Activated naive CD4-positive, alpha-beta T cell treated with anti-CD3 and anti-CD28 coated beads, Interleukin-2, amount 50 U/mL, for 24 hours (primary cell): ENCODE results near the gene PRR16.
"Not testable (repeated sequence)": the region's sequence is repeated elsewhere in the genome, so short reads cannot be mapped to it uniquely, and the experiment has no call there.

ENCODE experiments used
- H3K27ac Mint-ChIP-seq: one replicate; pipeline ENCODE4 v1.8.0; 2021; ENCODE audit warnings: mild to moderate bottlenecking, mixed read lengths
- H3K27me3 Mint-ChIP-seq: one replicate; pipeline ENCODE4 v1.8.0; 2021; ENCODE audit warnings: mixed read lengths
- H3K36me3 Mint-ChIP-seq: one replicate; pipeline ENCODE4 v1.8.0; 2021; ENCODE audit warnings: mixed read lengths
- H3K4me1 Mint-ChIP-seq: one replicate; pipeline ENCODE4 v1.8.0; 2021; ENCODE audit warnings: mixed read lengths
- H3K4me3 Mint-ChIP-seq: one replicate; pipeline ENCODE4 v1.8.0; 2021; ENCODE audit warnings: mild to moderate bottlenecking, mixed read lengths
- H3K9me3 Mint-ChIP-seq: one replicate; pipeline ENCODE4 v1.8.0; 2021; ENCODE audit warnings: mixed read lengths

Gene PRR16

GRCh38 chr5:120452471-120452870, 11.6 kb upstream of the PRR16 start:
- peaks cover under 1% of the 10 kb centered on the region for H3K4me1 Mint-ChIP-seq
- no peak overlapping the region for H3K27ac Mint-ChIP-seq
- no peaks in the 10 kb centered on the region for H3K27me3 Mint-ChIP-seq
- no peaks in the 10 kb centered on the region for H3K9me3 Mint-ChIP-seq
- H3K4me3 Mint-ChIP-seq: no peak overlapping the region
- H3K36me3 Mint-ChIP-seq: no peaks in the 10 kb centered on the region

GRCh38 chr5:120454094-120454798, 9.9 kb upstream of the PRR16 start:
- no peaks in the 10 kb centered on the region for H3K9me3 Mint-ChIP-seq

GRCh38 chr5:120456006-120456405, 8.1 kb upstream of the PRR16 start:
- H3K9me3 Mint-ChIP-seq: no peaks in the 10 kb centered on the region
- no peaks in the 10 kb centered on the region for H3K36me3 Mint-ChIP-seq
- H3K4me3 Mint-ChIP-seq: no peak overlapping the region
- H3K27ac Mint-ChIP-seq: no peak overlapping the region
- H3K27me3 Mint-ChIP-seq: no peaks in the 10 kb centered on the region
- peaks cover 7% of the 10 kb centered on the region for H3K4me1 Mint-ChIP-seq

More at GRCh38 chr5:120454094-120454798, 9.9 kb upstream of the PRR16 start:
- H3K4me1 Mint-ChIP-seq: peaks cover 7% of the 10 kb centered on the region
- no peaks in the 10 kb centered on the region for H3K27me3 Mint-ChIP-seq
- H3K36me3 Mint-ChIP-seq: no peaks in the 10 kb centered on the region
- no peak overlapping the region for H3K27ac Mint-ChIP-seq
- H3K4me3 Mint-ChIP-seq: no peak overlapping the region

- H3K27me3 Mint-ChIP-seq: peaks cover 7% of the 10 kb centered on the region
- peaks cover 7% of the 10 kb centered on the region for H3K4me1 Mint-ChIP-seq
- H3K27ac Mint-ChIP-seq: no peak overlapping the region
- H3K36me3 Mint-ChIP-seq: no peaks in the 10 kb centered on the region
- H3K4me3 Mint-ChIP-seq: peak overlapping the region; percentile 73
- no peaks in the 10 kb centered on the region for H3K9me3 Mint-ChIP-seq
These were observed 6.1 kb upstream of the PRR16 start for GRCh38 chr5:120457839-120458507.

- H3K36me3 Mint-ChIP-seq, H3K4me3 Mint-ChIP-seq, H3K9me3 Mint-ChIP-seq, H3K27ac Mint-ChIP-seq: not testable (repeated sequence)
- peaks cover 10% of the 10 kb centered on the region for H3K4me1 Mint-ChIP-seq
- H3K27me3 Mint-ChIP-seq: peaks cover 11% of the 10 kb centered on the region
These were observed 5.6 kb upstream of the PRR16 start for GRCh38 chr5:120458508-120458847.

- Mint-ChIP-seq H3K4me3 (no peak overlapping the region), H3K36me3 (no peaks in the 10 kb centered on the region), H3K27me3 (peaks cover 24% of the 10 kb centered on the region), H3K27ac (no peak overlapping the region), H3K4me1 (peaks cover 10% of the 10 kb centered on the region), H3K9me3 (no peaks in the 10 kb centered on the region)
These were observed 2.8 kb upstream of the PRR16 start for GRCh38 chr5:120461251-120461650.

- peak overlapping the region; percentile 51 for H3K4me3 Mint-ChIP-seq
- H3K27me3 Mint-ChIP-seq: peaks cover 26% of the 10 kb centered on the region
- no peaks in the 10 kb centered on the region for H3K9me3 Mint-ChIP-seq
- no peaks in the 10 kb centered on the region for H3K36me3 Mint-ChIP-seq
- peaks cover 4% of the 10 kb centered on the region for H3K4me1 Mint-ChIP-seq
- H3K27ac Mint-ChIP-seq: no peak overlapping the region
These were observed 957 bp upstream of the PRR16 start for GRCh38 chr5:120463006-120463680.

- no peaks in the 10 kb centered on the region for H3K9me3 Mint-ChIP-seq
- no peak overlapping the region for H3K27ac Mint-ChIP-seq
- H3K4me1 Mint-ChIP-seq: peaks cover 4% of the 10 kb centered on the region
- peak overlapping the region; percentile 53 for H3K4me3 Mint-ChIP-seq
- H3K27me3 Mint-ChIP-seq: peaks cover 26% of the 10 kb centered on the region
- H3K36me3 Mint-ChIP-seq: no peaks in the 10 kb centered on the region
These were observed 731 bp downstream of the PRR16 start for GRCh38 chr5:120464627-120465435.

GRCh38 chr5:120465436-120465961, 1.4 kb downstream of the PRR16 start:
- Mint-ChIP-seq H3K9me3 (no peaks in the 10 kb centered on the region), H3K4me1 (peaks cover 4% of the 10 kb centered on the region), H3K27ac (no peak overlapping the region), H3K4me3 (no peak overlapping the region), H3K27me3 (peaks cover 26% of the 10 kb centered on the region), H3K36me3 (no peaks in the 10 kb centered on the region)

GRCh38 chr5:120466341-120467006, 2.4 kb downstream of the PRR16 start:
- peaks cover 4% of the 10 kb centered on the region for H3K4me1 Mint-ChIP-seq
- H3K9me3 Mint-ChIP-seq: no peaks in the 10 kb centered on the region
- H3K4me3 Mint-ChIP-seq: no peak overlapping the region
- H3K27me3 Mint-ChIP-seq: peaks cover 26% of the 10 kb centered on the region
- no peaks in the 10 kb centered on the region for H3K36me3 Mint-ChIP-seq
- H3K27ac Mint-ChIP-seq: no peak overlapping the region

GRCh38 chr5:120471971-120472370, 7.9 kb downstream of the PRR16 start:
- no peak overlapping the region for H3K4me3 Mint-ChIP-seq
- H3K27me3 Mint-ChIP-seq: no peaks in the 10 kb centered on the region
- H3K27ac Mint-ChIP-seq: no peak overlapping the region
- no peaks in the 10 kb centered on the region for H3K9me3 Mint-ChIP-seq
- no peaks in the 10 kb centered on the region for H3K36me3 Mint-ChIP-seq
- H3K4me1 Mint-ChIP-seq: no peaks in the 10 kb centered on the region

- no peaks in the 10 kb centered on the region for H3K27me3 Mint-ChIP-seq
These were observed 8.8 kb downstream of the PRR16 start for GRCh38 chr5:120472911-120473310.

GRCh38 chr5:120473332-120473731, 9.2 kb downstream of the PRR16 start:
- no peak overlapping the region for H3K27ac Mint-ChIP-seq
- H3K4me3 Mint-ChIP-seq: no peak overlapping the region
- H3K4me1 Mint-ChIP-seq: no peaks in the 10 kb centered on the region
- H3K27me3 Mint-ChIP-seq: no peaks in the 10 kb centered on the region
- H3K36me3 Mint-ChIP-seq: no peaks in the 10 kb centered on the region
- no peaks in the 10 kb centered on the region for H3K9me3 Mint-ChIP-seq

More at GRCh38 chr5:120472911-120473310, 8.8 kb downstream of the PRR16 start:
- H3K9me3 Mint-ChIP-seq: no peaks in the 10 kb centered on the region
- H3K4me1 Mint-ChIP-seq: no peaks in the 10 kb centered on the region
- H3K36me3 Mint-ChIP-seq: no peaks in the 10 kb centered on the region
- H3K4me3 Mint-ChIP-seq: no peak overlapping the region
- H3K27ac Mint-ChIP-seq: no peak overlapping the region

GRCh38 chr5:120476063-120476462, 12.0 kb downstream of the PRR16 start:
- Mint-ChIP-seq H3K27me3 (no peaks in the 10 kb centered on the region), H3K4me1 (no peaks in the 10 kb centered on the region), H3K27ac (no peak overlapping the region), H3K36me3 (no peaks in the 10 kb centered on the region), H3K4me3 (no peak overlapping the region), H3K9me3 (no peaks in the 10 kb centered on the region)

- no peaks in the 10 kb centered on the region for H3K36me3 Mint-ChIP-seq
- H3K27me3 Mint-ChIP-seq: no peaks in the 10 kb centered on the region
- H3K4me1 Mint-ChIP-seq: no peaks in the 10 kb centered on the region
- H3K9me3 Mint-ChIP-seq: no peaks in the 10 kb centered on the region
- H3K27ac Mint-ChIP-seq: no peak overlapping the region
- no peak overlapping the region for H3K4me3 Mint-ChIP-seq
These were observed 15.0 kb downstream of the PRR16 start for GRCh38 chr5:120479066-120479465.
